Right atrium auricular region (tissue), 2 donors: ENCODE data around the gene VPS37B. TPM values are rescaled to one million over a fixed set of nuclear protein-coding genes. Genes with fewer than 3 reads are reported as not detected.

Source experiments
- DNase-seq: peaks from one replicate; pipeline ENCODE4 v3.0.0-alpha.2; 2019; ENCODE audit warnings: low spot score
- H3K27ac ChIP-seq, 2 donors: fragments of 200-600 bp; sonication (generic); 1 replicate in 1 of 2; 2 replicates in 1 of 2; pipeline ENCODE4 v1.5.1; 2016 to 2019
- H3K27me3 ChIP-seq, 2 donors: fragments of 200-600 bp; sonication (generic); one replicate each; pipeline versions ENCODE4 v1.5.1 to v1.6.0; 2017 to 2019
- H3K36me3 ChIP-seq: fragments of 200-600 bp; sonication (generic); one replicate; pipeline ENCODE4 v1.5.1; 2016
- H3K4me1 ChIP-seq, 2 donors: fragments of 200-600 bp; sonication (generic); one replicate each; pipeline versions ENCODE4 v1.5.1 to v1.6.0; 2017 to 2019
- H3K4me3 ChIP-seq, 2 donors: fragments of 200-600 bp; sonication (generic); 1 replicate in 1 of 2; 2 replicates in 1 of 2; pipeline ENCODE4 v1.5.1; 2017 to 2019; ENCODE audit warnings: mild to moderate bottlenecking in 1 of 2, moderate library complexity in 1 of 2
- H3K9me3 ChIP-seq, 2 donors: fragments of 200-600 bp; sonication (generic); one replicate each; pipeline ENCODE4 v1.5.1; 2019
- total RNA-seq, 2 donors: library from RNA; depleted of rRNA; stranded (reverse); fragments of >200 nt; gene quantifications; one replicate each; pipeline ENCODE4 v1.1.0, GENCODE V29; 2016
- TF ChIP-seq, protein P1 (sequence below), 2 donors: fragments of 200-600 bp; sonication (generic); IDR thresholded peaks; one replicate each; pipeline ENCODE4 v1.5.1; 2019; ENCODE audit warnings: antibody characterized with exemption in 2 of 2

Gene VPS37B
- total RNA-seq, 2 donors from 2014 or later: 28.5 to 41.1 TPM

- Histone ChIP-seq H3K4me1 (peaks cover 0 to 77% of the 10 kb centered on the region in 2 donors), H3K36me3 (no peaks in the 10 kb centered on the region), H3K4me3 (no peak overlapping the region), H3K27ac (peak overlapping the region; percentile 87 to 94), H3K9me3 (no peaks in the 10 kb centered on the region), H3K27me3 (no peaks in the 10 kb centered on the region)
- DNase-seq: no peak
- TF ChIP-seq, protein P1, sequence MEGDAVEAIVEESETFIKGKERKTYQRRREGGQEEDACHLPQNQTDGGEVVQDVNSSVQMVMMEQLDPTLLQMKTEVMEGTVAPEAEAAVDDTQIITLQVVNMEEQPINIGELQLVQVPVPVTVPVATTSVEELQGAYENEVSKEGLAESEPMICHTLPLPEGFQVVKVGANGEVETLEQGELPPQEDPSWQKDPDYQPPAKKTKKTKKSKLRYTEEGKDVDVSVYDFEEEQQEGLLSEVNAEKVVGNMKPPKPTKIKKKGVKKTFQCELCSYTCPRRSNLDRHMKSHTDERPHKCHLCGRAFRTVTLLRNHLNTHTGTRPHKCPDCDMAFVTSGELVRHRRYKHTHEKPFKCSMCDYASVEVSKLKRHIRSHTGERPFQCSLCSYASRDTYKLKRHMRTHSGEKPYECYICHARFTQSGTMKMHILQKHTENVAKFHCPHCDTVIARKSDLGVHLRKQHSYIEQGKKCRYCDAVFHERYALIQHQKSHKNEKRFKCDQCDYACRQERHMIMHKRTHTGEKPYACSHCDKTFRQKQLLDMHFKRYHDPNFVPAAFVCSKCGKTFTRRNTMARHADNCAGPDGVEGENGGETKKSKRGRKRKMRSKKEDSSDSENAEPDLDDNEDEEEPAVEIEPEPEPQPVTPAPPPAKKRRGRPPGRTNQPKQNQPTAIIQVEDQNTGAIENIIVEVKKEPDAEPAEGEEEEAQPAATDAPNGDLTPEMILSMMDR (IDR thresholded peaks at IDR 0.05): no peak
Measured at GRCh38 chr12:122842505-122843405, 53.2 kb downstream of the VPS37B start.

GRCh38 chr12:122841544-122842321 is 54.2 kb downstream of the VPS37B start:
- H3K4me1 ChIP-seq: peaks cover 0 to 85% of the 10 kb centered on the region in 2 donors
- H3K9me3 ChIP-seq: no peaks in the 10 kb centered on the region
- TF ChIP-seq, protein P1 (IDR thresholded peaks at IDR 0.05): no peak
- no peak overlapping the region for H3K4me3 ChIP-seq
- no peaks in the 10 kb centered on the region for H3K27me3 ChIP-seq
- H3K27ac ChIP-seq: peak overlapping the region; percentile 87 to 94
- H3K36me3 ChIP-seq: no peaks in the 10 kb centered on the region
- DNase-seq: no peak

- Histone ChIP-seq H3K9me3 (no peaks in the 10 kb centered on the region), H3K36me3 (no peaks in the 10 kb centered on the region), H3K27me3 (no peaks in the 10 kb centered on the region), H3K4me3 (no peak overlapping the region), H3K4me1 (peaks cover 0 to 82% of the 10 kb centered on the region in 2 donors), H3K27ac (peak overlapping the region; percentile 87 to 94)
- DNase-seq: no peak
- TF ChIP-seq, protein P1 (IDR thresholded peaks at IDR 0.05): no peak
Measured at GRCh38 chr12:122840580-122841513, 55.1 kb downstream of the VPS37B start.

DNA sequence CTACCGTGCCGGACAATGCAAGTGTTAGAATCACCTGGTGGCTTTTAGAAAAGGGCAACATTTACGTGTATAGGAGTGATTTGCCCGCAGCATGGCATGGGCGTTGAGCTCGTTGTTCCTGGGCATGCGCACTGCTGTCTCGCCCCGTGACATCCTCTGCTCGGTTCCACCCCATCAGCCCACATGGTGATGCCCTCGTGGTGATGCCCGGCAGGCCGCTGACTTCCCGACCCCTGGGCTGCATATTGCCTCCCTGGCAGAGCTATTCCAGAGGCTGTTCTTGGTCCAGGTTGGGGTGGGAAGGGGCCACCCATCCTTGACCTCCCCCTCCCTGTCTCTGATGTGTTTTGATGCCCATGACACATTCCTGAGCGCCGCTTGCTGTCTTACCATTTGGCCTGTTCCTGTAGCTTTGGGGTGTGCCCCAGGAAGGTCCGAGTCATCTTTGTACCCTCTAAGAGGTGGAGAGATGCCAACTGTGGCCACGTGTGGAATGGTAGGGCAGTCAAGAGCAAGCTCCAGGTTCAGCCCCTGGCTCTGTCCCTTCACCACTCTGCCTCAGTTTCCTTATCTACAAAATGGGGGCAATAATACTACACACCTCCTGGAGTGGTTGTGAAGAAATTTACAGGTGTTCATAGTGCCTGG is 55.9 kb downstream of the VPS37B start:
- Histone ChIP-seq H3K4me3 (no peak overlapping the region), H3K9me3 (no peaks in the 10 kb centered on the region), H3K36me3 (no peaks in the 10 kb centered on the region), H3K4me1 (peaks cover 0 to 74% of the 10 kb centered on the region in 2 donors), H3K27ac (peak overlapping the region; percentile 87 to 94), H3K27me3 (no peaks in the 10 kb centered on the region)
- TF ChIP-seq, protein P1 (IDR thresholded peaks at IDR 0.05): no peak
- no peak for DNase-seq

- Histone ChIP-seq H3K27me3 (no peaks in the 10 kb centered on the region), H3K27ac (peak overlapping the region; percentile 87 to 94), H3K4me3 (no peak overlapping the region), H3K36me3 (no peaks in the 10 kb centered on the region), H3K9me3 (no peaks in the 10 kb centered on the region), H3K4me1 (peaks cover 0 to 71% of the 10 kb centered on the region in 2 donors)
- TF ChIP-seq, protein P1 (IDR thresholded peaks at IDR 0.05): no peak
- no peak for DNase-seq
Measured at GRCh38 chr12:122838841-122839240, 57.1 kb downstream of the VPS37B start.
